Heart right ventricle (tissue), 16 donors: ENCODE measurements around the gene MREG. TPM values are rescaled to one million over a fixed set of nuclear protein-coding genes. Genes with fewer than 3 reads are reported as not detected.
A peak's percentile ranks its signal among the peaks of the same experiment; 100 is the strongest.

Source experiments
- ATAC-seq, 8 donors: fragments of 200-7000 bp; cut with Tn5 transposase; one replicate each; pipeline ENCODE4 v1.9.1; 2020; ENCODE audit warnings: mild to moderate bottlenecking in 8 of 8, moderate library complexity in 8 of 8, moderate number of reproducible peaks in 1 of 8
- DNase-seq, 2 donors: peaks; one replicate each; pipeline ENCODE4 v3.0.0-alpha.2; 2020
- H3K27ac ChIP-seq, 10 donors: fragments of 200-600 bp; sonication (generic) in 2 of 10; one replicate each; pipeline versions ENCODE4 v1.5.0 to v1.8.0; 2020 to 2022; ENCODE audit warnings: mild to moderate bottlenecking in 3 of 10
- H3K27me3 ChIP-seq, 7 donors: fragments of 200-600 bp; one replicate each; pipeline ENCODE4 v1.8.0; 2021 to 2022; ENCODE audit warnings: mild to moderate bottlenecking in 2 of 7
- H3K36me3 ChIP-seq, 9 donors: fragments of 200-600 bp; sonication (generic) in 1 of 9; one replicate each; pipeline versions ENCODE4 v1.5.0 to v1.8.0; 2020 to 2022; ENCODE audit warnings: mild to moderate bottlenecking in 2 of 9
- H3K4me1 ChIP-seq, 9 donors: fragments of 200-600 bp; sonication (generic) in 1 of 9; one replicate each; pipeline versions ENCODE4 v1.5.0 to v1.8.0; 2020 to 2022; ENCODE audit warnings: mild to moderate bottlenecking in 4 of 9
- H3K4me3 ChIP-seq, 10 donors: fragments of 200-600 bp; sonication (generic) in 2 of 10; one replicate each; pipeline versions ENCODE4 v1.5.0 to v1.8.0; 2020 to 2022; ENCODE audit warnings: mild to moderate bottlenecking in 7 of 10, moderate library complexity in 2 of 10
- H3K9me3 ChIP-seq, 11 donors: fragments of 200-600 bp in 10 of 11; sonication (generic) in 2 of 11; one replicate each; pipeline versions ENCODE4 v1.5.0 to v1.8.0; 2013 to 2022; ENCODE audit warnings: mild to moderate bottlenecking in 2 of 11, control low read depth in 1 of 11, moderate library complexity in 1 of 11
- CTCF ChIP-seq, 9 donors: fragments of 200-600 bp; sonication (generic) in 2 of 9; IDR thresholded peaks; one replicate each; pipeline versions ENCODE4 v1.5.0 to v1.8.0; 2021 to 2022; ENCODE audit warnings: antibody characterized with exemption in 9 of 9, mild to moderate bottlenecking in 5 of 9, moderate library complexity in 1 of 9
- WGBS, 2 donors: extraction: QIAGEN DNeasy Blood & Tissue Kit; methylation state at CpG; one replicate each; pipeline ENCODE4 v1.1.7; 2013; ENCODE audit warnings: inconsistent platforms in 1 of 2; 5-methylcytosine and 5-hydroxymethylcytosine counted together
- intact Hi-C, 10 donors: fragments of 100-400 bp; cut with DNase I; formaldehyde crosslinking; loops; one replicate each; pipeline versions ENCODE4 v1.11.1 to v1.14.2; 2022
- polyA plus RNA-seq, 2 donors: library from polyadenylated mRNA; stranded (reverse); fragments of 200-250 nt; gene quantifications; one replicate each; pipeline ENCODE4 v1.2.3, GENCODE V29; 2013
- total RNA-seq, 10 donors: library from RNA; stranded (reverse); fragmentation: NEBNext Ultra II Directional in 3 of 10; extraction: Animal tissue kit (Norgen Biotek cat#: 25700) in 3 of 10; gene quantifications; one replicate each; pipeline versions ENCODE4 v1.2.1 to v1.2.4, GENCODE V29; 2021 to 2023
- donor health status: Arrhythmogenic right ventricular cardiomyopathy.
- donor health status: ischemic (EF 13 %, LVEDD 7.1; RV severe dilation, severe dysfunction).
- donor health status: healthy with polysubstance abuse.
- donor health status: DM: no; HTN: yes; CAD: no.
- donor health status: DM: no; HTN: no; CAD: no.
- donor health status: ischemic (EF 25% LVEDD 6.9; RV normal size, moderate dysfunction).
- donor health status: ischemic (EF 25% LVEDD 5.7; RV mildly dilated, moderate dysfunction).
- donor health status: healthy.
- donor health status: DM: yes; HTN: yes; CAD: no.
- donor health status: Ischemic cardiomyopathy.
- donor health status: ischemic (EF 35%, LVEDD 5.7; RV mildly dilated, moderate dysfunction).
- donor health status: nonischemic (EF 11% LVEDD 7.7; RV severe dilation, severe dysfunction).
- donor health status: DM: yes; HTN: yes; CAD: no.
- donor health status: PGD.
- donor health status: ischemic (EF 29% LVEDD 5.4; RV normal size, mild dysfunction).
- donor health status: nonischemic (EF 23%, LVEDD 6.1; RV moderate dilation, normal function).

Gene MREG
- total and polyA plus RNA-seq, 12 donors, result 0.13 to 1.5 (median 0.38) TPM

- no peak overlapping the region for H3K4me3 ChIP-seq
- H3K9me3 ChIP-seq, result no peaks in the 10 kb centered on the region
- DNase-seq (no peak), ATAC-seq (no peak)
- no peak overlapping the region for H3K27ac ChIP-seq
- 93 to 95% methylated on average over 7 of the region's 7 CpGs for WGBS, 2 donors
- no peaks in the 10 kb centered on the region for H3K36me3 ChIP-seq
- no peak for TF ChIP-seq CTCF (IDR thresholded peaks at IDR 0.05)
- no peaks in the 10 kb centered on the region for H3K4me1 ChIP-seq
- no peaks in the 10 kb centered on the region for H3K27me3 ChIP-seq
- intact Hi-C loops, result loop anchor here in 1 of 10 donors (5.0 kb wide), 1 partner anchor 70 kb away; no protein-coding TSS in a partner anchor
Observed at GRCh38 chr2:216021768-216022565, 8.6 kb upstream of the MREG start.

GRCh38 chr2:216018709-216019108, 5.4 kb upstream of the MREG start:
- ATAC-seq, result no peak
- H3K36me3 ChIP-seq, result no peaks in the 10 kb centered on the region
- H3K4me1 ChIP-seq, result peaks cover 0 to 6% (median 4%) of the 10 kb centered on the region in 9 donors
- TF ChIP-seq CTCF (IDR thresholded peaks at IDR 0.05), result no peak
- H3K9me3 ChIP-seq, result no peaks in the 10 kb centered on the region
- no peak overlapping the region for H3K4me3 ChIP-seq
- no peak for DNase-seq
- no peaks in the 10 kb centered on the region for H3K27me3 ChIP-seq
- WGBS, 2 donors, result 90 to 91% methylated on average over 3 of the region's 3 CpGs
- intact Hi-C loops, result loop anchor here in 1 of 10 donors (10.0 kb wide), 1 partner anchor 64 kb away; no protein-coding TSS in a partner anchor
- H3K27ac ChIP-seq, result no peak overlapping the region

GRCh38 chr2:216017365-216017764, 4.0 kb upstream of the MREG start:
- WGBS, 2 donors, result 92% methylated on average over 4 of the region's 4 CpGs
- intact Hi-C loops, result loop anchor here in 1 of 10 donors (10.0 kb wide), 1 partner anchor 63 kb away; no protein-coding TSS in a partner anchor
- H3K27ac ChIP-seq, result no peak overlapping the region

GRCh38 chr2:216016581-216016980, 3.2 kb upstream of the MREG start:
- TF ChIP-seq CTCF (IDR thresholded peaks at IDR 0.05), result no peak
- WGBS, 2 donors, result 77 to 80% methylated on average over 1 of the region's 1 CpG
- no peak for ATAC-seq
- DNase-seq, result no peak
- Histone ChIP-seq H3K4me3 (no peak overlapping the region), H3K36me3 (no peaks in the 10 kb centered on the region), H3K27me3 (no peaks in the 10 kb centered on the region), H3K27ac (peak overlapping the region in 1 of 10 donors; percentile 22), H3K4me1 (peaks cover 0 to 17% (median 8%) of the 10 kb centered on the region in 9 donors), H3K9me3 (no peaks in the 10 kb centered on the region)
- intact Hi-C loops, result loop anchor here in 1 of 10 donors (10.0 kb wide), 1 partner anchor 62 kb away; no protein-coding TSS in a partner anchor

More at GRCh38 chr2:216017365-216017764, 4.0 kb upstream of the MREG start:
- no peaks in the 10 kb centered on the region for H3K36me3 ChIP-seq
- ATAC-seq, result no peak
- H3K9me3 ChIP-seq, result no peaks in the 10 kb centered on the region
- TF ChIP-seq CTCF (IDR thresholded peaks at IDR 0.05), result no peak
- H3K4me3 ChIP-seq, result no peak overlapping the region
- no peak for DNase-seq
- H3K27me3 ChIP-seq, result no peaks in the 10 kb centered on the region
- H3K4me1 ChIP-seq, result peaks cover 0 to 17% (median 8%) of the 10 kb centered on the region in 9 donors
